Body of pancreas (tissue), 4 donors: ENCODE data around the gene CHCHD3. TPM values are rescaled to one million over a fixed set of nuclear protein-coding genes. Genes with fewer than 3 reads are reported as not detected.

Source experiments
- ATAC-seq: fragments of 150-250 bp; one replicate; pipeline ENCODE4 v1.9.1; 2016
- DNase-seq, 4 donors: peaks; one replicate each; pipeline ENCODE4 v3.0.0-alpha.2; 2019
- H3K27ac ChIP-seq, 4 donors: fragments of 200-600 bp; sonication (generic); 1 replicate in 3 of 4; 2 replicates in 1 of 4; pipeline versions ENCODE4 v1.5.1 to v1.6.1; 2016 to 2019; ENCODE audit warnings: mild to moderate bottlenecking in 1 of 4, mixed read lengths in 1 of 4, moderate library complexity in 1 of 4
- H3K27me3 ChIP-seq, 2 donors: fragments of 200-600 bp; sonication (generic); one replicate each; pipeline ENCODE4 v1.6.0; 2016; ENCODE audit warnings: mild to moderate bottlenecking in 1 of 2
- H3K36me3 ChIP-seq, 2 donors: fragments of 200-600 bp; sonication (generic); replicated peaks in 1 of 2; 2 replicates each; pipeline ENCODE4 v1.5.1; 2016; ENCODE audit warnings: low read depth in 2 of 2; ENCODE audit not compliant: insufficient read depth in 1 of 2
- H3K4me1 ChIP-seq: fragments of 200-600 bp; sonication (generic); one replicate; pipeline ENCODE4 v1.6.0; 2016
- H3K4me3 ChIP-seq, 2 donors: fragments of 200-600 bp; sonication (generic); 1 replicate in 1 of 2; 2 replicates in 1 of 2; pipeline ENCODE4 v1.5.1; 2016 to 2019
- H3K9me3 ChIP-seq, 3 donors: fragments of 200-600 bp; sonication (generic); 1 replicate in 2 of 3; 2 replicates in 1 of 3; pipeline ENCODE4 v1.5.1; 2016
- POLR2A ChIP-seq, 3 donors: fragments of 450-650 bp; IDR thresholded peaks; one replicate each; pipeline ENCODE4 v1.6.1; 2016; ENCODE audit warnings: antibody characterized with exemption in 3 of 3, mild to moderate bottlenecking in 2 of 3
- WGBS, 2 donors: methylation state at CpG; one replicate each; pipeline ENCODE4 v1.1.5; 2017; 5-methylcytosine and 5-hydroxymethylcytosine counted together
- intact Hi-C: fragments of 100-400 bp; cut with DNase I; formaldehyde crosslinking; loops from one replicate; pipeline ENCODE4 v1.15.1; 2023
- total RNA-seq, 2 donors: library from RNA; depleted of rRNA; stranded (reverse); fragments of >200 nt; gene quantifications; one replicate each; pipeline ENCODE4 v1.1.0, GENCODE V29; 2016
- TF ChIP-seq, protein P1 (sequence below), 7 experiments: fragments of 450-650 bp in 4 of 7; fragments of 200-600 bp in 3 of 7; sonication (generic) in 3 of 7; IDR thresholded peaks; one replicate each; pipeline ENCODE4 v1.5.1; 2016 to 2019; ENCODE audit warnings: antibody characterized with exemption in 7 of 7

The CHCHD3 gene
- total RNA-seq, 2 donors from 2014 or later = 24.4 to 32.6 TPM

GRCh38 chr7:132847376-132847775 is 234.5 kb downstream of the CHCHD3 start:
- Histone ChIP-seq H3K36me3 (no peaks in the 10 kb centered on the region), H3K27ac (no peak overlapping the region), H3K4me1 (peaks cover 9% of the 10 kb centered on the region), H3K27me3 (no peaks in the 10 kb centered on the region), H3K4me3 (no peak overlapping the region), H3K9me3 (peaks cover 0 to 4% (median 0%) of the 10 kb centered on the region in 3 donors)
- DNase-seq (no peak), ATAC-seq (no peak)
- intact Hi-C loops = no loop called here
- WGBS, 2 donors = 91 to 95% methylated on average over 7 of the region's 7 CpGs
- no peak for TF ChIP-seq POLR2A (IDR thresholded peaks at IDR 0.05)
- TF ChIP-seq, protein P1, sequence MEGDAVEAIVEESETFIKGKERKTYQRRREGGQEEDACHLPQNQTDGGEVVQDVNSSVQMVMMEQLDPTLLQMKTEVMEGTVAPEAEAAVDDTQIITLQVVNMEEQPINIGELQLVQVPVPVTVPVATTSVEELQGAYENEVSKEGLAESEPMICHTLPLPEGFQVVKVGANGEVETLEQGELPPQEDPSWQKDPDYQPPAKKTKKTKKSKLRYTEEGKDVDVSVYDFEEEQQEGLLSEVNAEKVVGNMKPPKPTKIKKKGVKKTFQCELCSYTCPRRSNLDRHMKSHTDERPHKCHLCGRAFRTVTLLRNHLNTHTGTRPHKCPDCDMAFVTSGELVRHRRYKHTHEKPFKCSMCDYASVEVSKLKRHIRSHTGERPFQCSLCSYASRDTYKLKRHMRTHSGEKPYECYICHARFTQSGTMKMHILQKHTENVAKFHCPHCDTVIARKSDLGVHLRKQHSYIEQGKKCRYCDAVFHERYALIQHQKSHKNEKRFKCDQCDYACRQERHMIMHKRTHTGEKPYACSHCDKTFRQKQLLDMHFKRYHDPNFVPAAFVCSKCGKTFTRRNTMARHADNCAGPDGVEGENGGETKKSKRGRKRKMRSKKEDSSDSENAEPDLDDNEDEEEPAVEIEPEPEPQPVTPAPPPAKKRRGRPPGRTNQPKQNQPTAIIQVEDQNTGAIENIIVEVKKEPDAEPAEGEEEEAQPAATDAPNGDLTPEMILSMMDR (IDR thresholded peaks at IDR 0.05) = no peak

DNA sequence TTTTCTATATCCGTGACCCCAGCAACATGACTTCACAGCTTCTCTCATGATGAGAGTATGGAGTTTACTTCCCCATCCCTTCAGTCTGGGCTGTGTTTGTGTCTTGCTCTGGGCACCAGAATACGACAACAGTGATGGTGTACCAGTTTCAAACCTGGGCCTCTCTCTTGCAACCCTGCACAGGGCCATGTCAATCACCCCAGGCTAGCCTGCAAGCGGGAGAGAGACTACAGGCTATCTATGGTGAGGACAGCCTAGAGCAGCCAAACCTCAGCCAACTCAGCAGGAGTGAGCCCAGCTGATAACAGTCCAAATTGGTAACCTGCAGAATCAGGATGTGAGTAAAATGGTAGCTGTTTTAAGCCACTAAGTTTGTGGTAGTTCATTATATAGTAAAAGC is 235.8 kb downstream of the CHCHD3 start:
- 74 to 98% methylated on average over 3 of the region's 3 CpGs for WGBS, 2 donors
- H3K4me3 ChIP-seq = no peak overlapping the region
- H3K36me3 ChIP-seq = no peaks in the 10 kb centered on the region
- DNase-seq (no peak), ATAC-seq (no peak)
- TF ChIP-seq, protein P1 (IDR thresholded peaks at IDR 0.05) = no peak
- no peak for TF ChIP-seq POLR2A (IDR thresholded peaks at IDR 0.05)
- intact Hi-C loops = no loop called here
- no peak overlapping the region for H3K27ac ChIP-seq
- H3K9me3 ChIP-seq = peaks cover 0 to 4% (median 0%) of the 10 kb centered on the region in 3 donors
- no peaks in the 10 kb centered on the region for H3K27me3 ChIP-seq
- H3K4me1 ChIP-seq = peaks cover 11% of the 10 kb centered on the region

DNA sequence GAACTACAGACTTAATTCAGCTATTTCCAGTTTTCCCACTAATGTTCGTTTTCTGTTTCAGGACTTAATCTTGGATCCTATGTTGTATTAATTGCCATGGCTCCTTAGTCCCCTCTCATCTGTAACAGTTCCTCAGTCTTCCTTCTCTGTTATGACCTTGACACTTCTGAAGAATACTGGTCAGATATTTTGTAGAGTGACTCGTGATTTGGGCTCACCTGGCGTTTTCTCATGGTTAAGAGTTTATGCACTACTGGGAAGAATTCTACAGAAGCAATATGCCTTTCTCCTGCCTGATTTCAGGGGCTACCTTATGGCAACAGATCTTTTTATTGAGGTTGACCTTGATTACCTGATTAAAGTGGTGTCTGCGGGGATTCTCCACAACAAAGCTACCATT is 239.4 kb downstream of the CHCHD3 start:
- Histone ChIP-seq H3K9me3 (no peaks in the 10 kb centered on the region), H3K27me3 (no peaks in the 10 kb centered on the region), H3K36me3 (no peaks in the 10 kb centered on the region), H3K27ac (peak overlapping the region in 2 of 4 donors; percentile 13 to 28), H3K4me3 (no peak overlapping the region), H3K4me1 (peaks cover 16% of the 10 kb centered on the region)
- DNase-seq (peak; percentile 15 to 69 (median 25)), ATAC-seq (peak; percentile 56)
- intact Hi-C loops = no loop called here
- TF ChIP-seq POLR2A (IDR thresholded peaks at IDR 0.05) = no peak
- TF ChIP-seq, protein P1 (IDR thresholded peaks at IDR 0.05) = no peak
- WGBS, 2 donors = 42 to 43% methylated on average over 4 of the region's 4 CpGs

DNA sequence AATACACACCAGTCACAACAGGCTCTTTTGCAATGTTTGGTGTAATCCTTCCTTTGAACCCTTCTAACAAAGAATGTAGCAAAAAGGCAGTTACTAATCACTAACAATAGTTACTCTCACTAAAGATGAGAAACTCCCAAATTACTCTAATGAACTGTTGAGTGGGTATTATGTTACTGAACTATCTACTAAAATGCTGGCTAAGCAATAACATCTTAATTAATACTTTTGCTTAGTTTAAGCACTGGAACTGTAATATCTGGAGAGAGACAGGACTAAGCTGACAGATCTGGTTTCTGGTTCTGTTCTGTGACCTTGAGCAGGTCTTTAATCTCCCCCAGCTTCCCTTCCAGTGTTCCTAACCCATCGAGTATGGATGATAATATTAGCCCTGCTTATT is 241.7 kb downstream of the CHCHD3 start:
- Histone ChIP-seq H3K4me1 (peaks cover 16% of the 10 kb centered on the region), H3K4me3 (no peak overlapping the region)
- 9 to 19% methylated on average over 1 of the region's 1 CpG for WGBS, 2 donors

DNA sequence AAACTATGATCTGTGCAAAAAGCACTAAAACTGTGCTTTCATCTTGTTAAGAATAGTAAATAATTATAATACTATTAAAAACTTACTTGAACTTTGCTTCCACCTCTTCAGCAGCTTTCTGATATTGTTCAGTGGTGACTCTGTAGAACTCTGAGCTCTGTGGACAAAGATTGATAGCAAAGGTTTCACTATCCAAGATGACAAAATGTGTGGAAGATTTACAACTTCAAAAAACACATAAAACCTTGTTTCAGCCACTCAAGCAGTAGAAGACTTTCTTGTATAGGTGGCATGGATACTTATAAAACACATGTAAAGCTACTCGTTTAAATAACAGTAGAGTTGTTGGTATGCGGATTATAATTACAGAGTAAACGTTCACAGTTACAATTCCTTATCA is 243.6 kb downstream of the CHCHD3 start:
- DNase-seq = no peak
- TF ChIP-seq, protein P1 (IDR thresholded peaks at IDR 0.05) = no peak
- TF ChIP-seq POLR2A (IDR thresholded peaks at IDR 0.05) = no peak
- 73 to 90% methylated on average over 3 of the region's 3 CpGs for WGBS, 2 donors
- Histone ChIP-seq H3K4me1 (peaks cover 16% of the 10 kb centered on the region), H3K27me3 (no peaks in the 10 kb centered on the region), H3K9me3 (no peaks in the 10 kb centered on the region), H3K4me3 (no peak overlapping the region), H3K27ac (no peak overlapping the region), H3K36me3 (no peaks in the 10 kb centered on the region)
- ATAC-seq = no peak
- intact Hi-C loops = no loop called here

More for the DNA sequence above, 241.7 kb downstream of the CHCHD3 start:
- intact Hi-C loops = no loop called here
- H3K27me3 ChIP-seq = no peaks in the 10 kb centered on the region
- DNase-seq = no peak
- no peak overlapping the region for H3K27ac ChIP-seq
- H3K9me3 ChIP-seq = no peaks in the 10 kb centered on the region
- no peak for ATAC-seq
- H3K36me3 ChIP-seq = no peaks in the 10 kb centered on the region
- no peak for TF ChIP-seq POLR2A (IDR thresholded peaks at IDR 0.05)
- TF ChIP-seq, protein P1 (IDR thresholded peaks at IDR 0.05) = no peak
